Fibroblast of villous mesenchyme (primary cell): ENCODE data around the gene IRF7. TPM values are rescaled to one million over a fixed set of nuclear protein-coding genes. Genes with fewer than 3 reads are reported as not detected.

Experiments used
- DNase-seq: peaks from one replicate; pipeline ENCODE4 v3.0.0-alpha.2; 2010; ENCODE audit warnings: low read depth
- H3K4me3 ChIP-seq: 2 replicates; pipeline ENCODE4 v1.5.1; 2011; ENCODE audit warnings: low read depth, mild to moderate bottlenecking, low read length
- total RNA-seq: library from RNA; depleted of rRNA; stranded (reverse); fragments of >200 nt; gene quantifications from 2 replicates; pipeline ENCODE4 v1.2.3, GENCODE V29; 2012
- TF ChIP-seq, protein P1 (sequence below): IDR thresholded peaks from 2 replicates; pipeline ENCODE4 v1.5.1; 2012; ENCODE audit warnings: low read depth, mild to moderate bottlenecking, low read length; ENCODE audit not compliant: insufficient read depth

Gene IRF7
- total RNA-seq, 1 donor: 8.2 TPM

DNA sequence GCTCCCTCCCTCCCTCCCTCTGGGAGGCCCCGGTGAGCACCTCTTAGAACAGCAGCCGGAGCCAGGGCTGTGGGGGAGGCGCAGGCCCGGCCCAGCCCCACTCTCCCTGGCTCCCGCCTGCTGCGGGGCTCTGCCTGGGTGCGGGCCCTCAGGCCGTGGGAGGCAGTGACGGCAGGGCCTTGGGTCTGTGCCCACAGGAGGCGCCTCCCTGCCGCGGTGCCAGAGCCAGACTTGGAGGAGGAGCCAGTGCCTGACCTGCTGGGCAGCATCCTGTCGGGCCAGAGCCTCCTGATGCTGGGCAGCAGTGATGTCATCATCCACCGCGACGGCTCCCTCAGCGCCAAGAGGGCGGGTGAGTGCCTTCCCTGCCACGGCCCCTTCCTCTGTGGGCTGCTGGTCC is 9.5 kb downstream of the IRF7 start:
- peak; percentile 71 for DNase-seq
- TF ChIP-seq, protein P1, sequence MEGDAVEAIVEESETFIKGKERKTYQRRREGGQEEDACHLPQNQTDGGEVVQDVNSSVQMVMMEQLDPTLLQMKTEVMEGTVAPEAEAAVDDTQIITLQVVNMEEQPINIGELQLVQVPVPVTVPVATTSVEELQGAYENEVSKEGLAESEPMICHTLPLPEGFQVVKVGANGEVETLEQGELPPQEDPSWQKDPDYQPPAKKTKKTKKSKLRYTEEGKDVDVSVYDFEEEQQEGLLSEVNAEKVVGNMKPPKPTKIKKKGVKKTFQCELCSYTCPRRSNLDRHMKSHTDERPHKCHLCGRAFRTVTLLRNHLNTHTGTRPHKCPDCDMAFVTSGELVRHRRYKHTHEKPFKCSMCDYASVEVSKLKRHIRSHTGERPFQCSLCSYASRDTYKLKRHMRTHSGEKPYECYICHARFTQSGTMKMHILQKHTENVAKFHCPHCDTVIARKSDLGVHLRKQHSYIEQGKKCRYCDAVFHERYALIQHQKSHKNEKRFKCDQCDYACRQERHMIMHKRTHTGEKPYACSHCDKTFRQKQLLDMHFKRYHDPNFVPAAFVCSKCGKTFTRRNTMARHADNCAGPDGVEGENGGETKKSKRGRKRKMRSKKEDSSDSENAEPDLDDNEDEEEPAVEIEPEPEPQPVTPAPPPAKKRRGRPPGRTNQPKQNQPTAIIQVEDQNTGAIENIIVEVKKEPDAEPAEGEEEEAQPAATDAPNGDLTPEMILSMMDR: no peak
- no peak overlapping the region for H3K4me3 ChIP-seq

DNA sequence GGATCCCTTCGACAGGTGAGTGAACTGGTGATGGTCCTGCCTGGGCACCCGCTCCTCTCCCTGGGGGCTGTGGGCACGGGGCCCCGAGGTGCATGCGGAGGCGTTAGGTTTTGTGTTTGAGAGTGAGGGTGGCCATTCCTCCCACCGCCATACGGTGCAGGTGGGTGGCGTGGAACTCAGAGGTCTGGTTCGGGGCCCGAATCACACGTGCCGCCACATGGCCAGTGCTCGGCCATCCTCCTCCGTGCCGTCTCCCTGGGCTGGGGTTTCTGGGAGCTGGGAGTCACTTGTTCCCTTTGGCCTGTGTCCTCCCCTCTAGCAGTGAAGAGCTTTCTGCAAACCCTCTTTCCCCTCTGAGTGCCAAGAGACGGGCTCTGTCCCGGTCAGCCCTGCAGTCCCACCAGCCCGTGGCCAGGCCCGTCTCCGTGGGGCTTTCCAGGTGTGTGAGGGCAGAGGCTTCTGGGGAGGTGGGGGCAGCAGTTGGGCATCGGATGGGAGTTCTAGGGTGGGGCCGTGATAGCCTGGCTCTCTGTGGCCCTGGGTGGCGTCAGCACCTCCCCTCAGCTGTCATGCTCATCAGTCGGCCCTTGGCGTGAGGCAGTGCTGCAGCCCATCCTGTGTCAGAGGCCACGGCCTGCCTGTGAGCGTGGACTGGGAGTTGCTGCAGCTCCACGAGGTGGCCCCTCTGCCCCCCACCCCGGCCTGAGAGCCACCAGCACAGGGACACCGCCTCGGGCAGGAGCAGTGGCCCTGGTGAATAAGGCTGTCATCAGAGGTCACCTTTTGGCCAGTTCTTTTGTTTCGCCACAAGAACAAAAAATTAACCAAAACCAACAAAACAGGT is 10.2 kb downstream of the IRF7 start:
- no peak for DNase-seq
- TF ChIP-seq, protein P1: no peak
- H3K4me3 ChIP-seq: no peak overlapping the region

DNA sequence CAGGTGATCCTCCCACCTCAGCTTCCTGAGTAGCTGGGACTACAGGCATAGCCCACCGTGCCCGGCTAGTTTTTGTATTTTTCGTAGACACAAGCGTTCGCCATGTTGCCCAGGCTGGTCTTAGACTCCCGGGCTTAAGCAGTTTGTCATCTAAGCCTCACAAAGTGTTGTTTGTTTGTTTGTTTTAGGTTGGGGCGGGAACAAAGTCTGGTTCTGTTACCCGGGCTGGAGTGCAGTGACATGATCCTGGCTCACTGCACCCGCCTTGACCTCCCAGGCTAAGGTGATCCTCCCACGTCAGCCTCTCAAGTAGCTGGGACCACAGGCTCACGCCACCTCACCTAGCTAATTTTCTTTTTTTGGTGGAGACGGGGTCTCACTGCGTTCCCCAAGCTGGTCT is 12.6 kb downstream of the IRF7 start:
- TF ChIP-seq, protein P1: no peak

DNA sequence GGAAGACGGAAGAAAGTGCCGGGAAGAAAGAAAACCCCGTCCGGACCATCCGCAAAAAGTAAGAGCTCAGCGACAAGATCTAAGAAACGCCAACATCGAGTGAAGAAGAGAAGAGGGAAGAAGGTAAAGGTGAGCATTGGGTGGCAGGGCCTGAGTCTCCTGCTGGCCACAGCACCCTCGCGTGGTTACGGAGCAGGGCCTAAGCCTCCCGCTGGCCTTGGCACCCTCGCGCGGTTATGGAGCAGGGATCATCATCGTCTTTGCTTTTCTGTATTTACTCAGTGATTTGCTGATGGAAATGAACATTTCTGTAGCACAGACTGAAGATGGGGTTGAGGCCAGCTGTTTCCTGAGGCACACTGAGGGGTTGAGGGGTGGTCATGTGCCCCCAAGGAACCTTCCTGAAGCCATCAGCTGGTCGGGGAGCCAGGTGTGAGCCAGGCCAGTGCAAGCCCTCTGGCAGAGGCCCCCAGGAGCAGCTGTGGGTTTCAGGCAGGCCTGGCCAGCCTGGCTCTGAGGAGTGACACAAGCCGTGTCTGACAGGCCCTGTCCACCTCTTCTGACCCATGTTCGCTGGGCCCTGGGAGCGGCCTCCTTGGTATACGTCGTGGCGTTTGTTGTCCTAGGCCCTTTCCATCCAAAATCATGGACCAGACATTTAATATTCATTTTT is 14.0 kb downstream of the IRF7 start:
- no peak for DNase-seq
- TF ChIP-seq, protein P1: no peak
- H3K4me3 ChIP-seq: no peak overlapping the region

More for the DNA sequence above, 12.6 kb downstream of the IRF7 start:
- H3K4me3 ChIP-seq: no peak overlapping the region
- no peak for DNase-seq

DNA sequence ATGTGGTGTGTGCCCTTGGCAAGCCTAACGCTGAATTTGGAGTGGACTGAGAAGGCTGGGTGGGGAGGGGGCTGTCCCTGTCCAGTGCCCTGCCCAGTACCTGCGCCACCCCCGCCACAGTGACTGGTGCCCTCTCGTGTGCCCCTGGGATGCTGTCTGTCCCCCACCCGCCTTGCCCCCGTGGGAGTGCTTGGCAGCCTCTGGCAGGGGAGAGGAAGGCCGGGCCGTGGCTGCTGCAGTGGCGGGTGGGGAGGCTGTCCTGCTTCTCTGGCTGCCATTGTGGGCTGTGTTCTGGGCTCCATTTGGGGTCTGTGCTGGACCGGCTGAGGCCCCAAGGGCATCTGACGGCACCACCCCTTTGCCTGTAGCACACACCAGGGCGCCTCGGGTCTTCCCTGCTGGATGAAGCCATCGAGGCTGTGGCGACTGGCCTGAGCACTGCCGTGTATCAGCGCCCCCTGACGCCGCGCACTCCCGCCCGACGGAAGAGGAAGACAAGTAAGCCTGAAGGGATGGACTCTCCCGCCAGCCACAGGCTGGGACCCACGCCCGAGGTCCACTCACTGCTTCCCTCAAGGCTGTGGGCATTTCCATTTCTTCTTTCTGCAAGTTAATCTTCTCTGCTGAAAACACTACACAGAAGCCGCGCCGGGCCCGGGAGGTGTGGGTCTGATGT is 17.6 kb downstream of the IRF7 start:
- no peak overlapping the region for H3K4me3 ChIP-seq
- TF ChIP-seq, protein P1: no peak
- no peak for DNase-seq

DNA sequence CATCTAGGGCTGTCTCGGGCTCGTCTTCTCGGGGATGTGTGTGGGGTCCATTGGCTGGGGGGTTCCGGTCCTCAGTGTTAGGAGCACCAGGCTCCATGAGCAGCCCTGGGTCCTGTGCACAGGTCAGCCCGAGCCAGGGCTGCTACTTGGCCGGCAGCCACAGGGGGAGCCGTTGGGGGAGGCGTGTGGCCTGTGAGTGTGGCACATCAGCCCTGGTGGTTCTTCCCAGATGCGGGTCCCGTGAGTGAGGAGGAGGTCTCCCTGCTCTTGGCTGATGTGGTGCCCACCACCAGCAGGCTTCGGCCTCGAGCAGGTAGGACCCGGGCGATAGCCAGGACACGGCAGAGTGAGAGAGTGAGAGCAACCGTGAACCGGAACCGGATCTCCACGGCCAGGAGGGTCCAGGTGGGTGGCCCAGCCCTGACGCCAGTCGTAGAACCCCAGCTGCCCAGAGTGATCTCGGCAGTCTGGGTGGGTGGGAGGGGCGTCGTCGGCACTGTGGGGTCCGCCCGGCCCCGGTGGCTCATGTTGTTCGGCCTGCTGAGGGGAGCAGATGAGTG is 18.5 kb downstream of the IRF7 start:
- no peak for DNase-seq
- no peak overlapping the region for H3K4me3 ChIP-seq
- TF ChIP-seq, protein P1: no peak
